Hypothalamus (tissue), 51 donors: ENCODE measurements around the gene FURIN.
"Not testable (repeated sequence)": the region's sequence is repeated elsewhere in the genome, so short reads cannot be mapped to it uniquely, and the experiment has no call there.

Source experiments
- DNase-seq, 51 donors: peaks; one replicate each; lab custom pipeline; 2025; lab: John Stamatoyannopoulos, UW

The FURIN gene

GRCh38 chr15:90868261-90868689 is at the start of gene FURIN:
Gene FURIN (plus strand): TSS chr15:90868588. CDS start chr15:90875741, 7,153 bp downstream.
- DNase-seq = no peak

- DNase-seq = no peak
These were observed 49.0 kb upstream of the FURIN start for GRCh38 chr15:90819390-90819789.

GRCh38 chr15:90819850-90820249 is 48.5 kb upstream of the FURIN start:
- no peak for DNase-seq

GRCh38 chr15:90820481-90820880 is 47.9 kb upstream of the FURIN start:
- DNase-seq = no peak

- DNase-seq = no peak
These were observed 46.0 kb upstream of the FURIN start for GRCh38 chr15:90822204-90822955.

GRCh38 chr15:90823455-90823974 is 44.9 kb upstream of the FURIN start:
- DNase-seq = no peak

GRCh38 chr15:90825115-90825899 is 43.1 kb upstream of the FURIN start:
- DNase-seq = not testable (repeated sequence)

GRCh38 chr15:90826206-90826885 is 42.0 kb upstream of the FURIN start:
- DNase-seq = not testable (repeated sequence)

- DNase-seq = no peak
These were observed 41.4 kb upstream of the FURIN start for GRCh38 chr15:90826886-90827435.

- DNase-seq = no peak
These were observed 40.3 kb upstream of the FURIN start for GRCh38 chr15:90828111-90828510.

GRCh38 chr15:90829126-90829525 is 39.3 kb upstream of the FURIN start:
- DNase-seq = no peak

GRCh38 chr15:90829942-90830440 is 38.4 kb upstream of the FURIN start:
- DNase-seq = peak in 5 of 51 donors; percentile 15 to 40 (median 26)

- DNase-seq = no peak
These were observed 33.8 kb upstream of the FURIN start for GRCh38 chr15:90834626-90835025.

GRCh38 chr15:90836296-90836871 is 32.0 kb upstream of the FURIN start:
- no peak for DNase-seq

- DNase-seq = no peak
These were observed 31.3 kb upstream of the FURIN start for GRCh38 chr15:90837094-90837493.

- DNase-seq = no peak
These were observed 30.2 kb upstream of the FURIN start for GRCh38 chr15:90838139-90838538.

GRCh38 chr15:90838544-90838943 is 29.8 kb upstream of the FURIN start:
- DNase-seq = no peak

- peak in 16 of 51 donors; percentile 16 to 75 (median 32) for DNase-seq
These were observed 29.0 kb upstream of the FURIN start for GRCh38 chr15:90839187-90840071.
